Neural cell (in vitro differentiated cells): ENCODE data around the gene CLIP4. TPM values are rescaled to one million over a fixed set of nuclear protein-coding genes. Genes with fewer than 3 reads are reported as not detected.

Experiments
- H2AFZ ChIP-seq: fragments of 200-600, 300-800 bp; sonication (generic), shearing (Covaris generic); 2 replicates; pipeline ENCODE4 v1.6.0; 2014; ENCODE audit warnings: low read depth, mild to moderate bottlenecking, antibody characterized with exemption, low read length, moderate library complexity
- H3F3A ChIP-seq: fragments of 200-600 bp; shearing (Covaris generic); 2 replicates; pipeline ENCODE4 v1.6.1; 2016; ENCODE audit warnings: mild to moderate bottlenecking, moderate library complexity, mixed read lengths, antibody characterized with exemption, low read length; ENCODE audit not compliant: insufficient read depth, poor library complexity, severe bottlenecking
- H3K27ac ChIP-seq: fragments of 200-600, 300-800 bp; sonication (generic), shearing (Covaris generic); 2 replicates; pipeline ENCODE4 v1.5.1; 2014; ENCODE audit warnings: mild to moderate bottlenecking, low read length, moderate library complexity
- H3K27me3 ChIP-seq: fragments of 300-800, 200-600 bp; sonication (generic), shearing (Covaris generic); 2 replicates; pipeline ENCODE4 v1.6.0; 2014; ENCODE audit warnings: mild to moderate bottlenecking, low read depth, low read length, moderate library complexity; ENCODE audit not compliant: insufficient read depth
- H3K36me3 ChIP-seq: fragments of 300-800, 200-600 bp; sonication (generic), shearing (Covaris generic); 2 replicates; pipeline ENCODE4 v1.5.1; 2014; ENCODE audit warnings: mild to moderate bottlenecking, antibody characterized with exemption, low read length, moderate library complexity; ENCODE audit not compliant: insufficient read depth
- H3K4me2 ChIP-seq: fragments of 300-800, 200-600 bp; sonication (generic), shearing (Covaris generic); 2 replicates; pipeline ENCODE4 v1.6.0; 2014; ENCODE audit warnings: mild to moderate bottlenecking, low read length
- H3K4me3 ChIP-seq: fragments of 300-800, 200-600 bp; sonication (generic), shearing (Covaris generic); 2 replicates; pipeline ENCODE4 v1.5.1; 2014; ENCODE audit warnings: mild to moderate bottlenecking, low read length, moderate library complexity
- H3K79me2 ChIP-seq: fragments of 200-600 bp; shearing (Covaris generic); replicated peaks from 2 replicates; pipeline ENCODE4 v1.6.0; 2014; ENCODE audit warnings: mild to moderate bottlenecking, low read length, moderate library complexity; ENCODE audit not compliant: insufficient read depth
- H3K9ac ChIP-seq: fragments of 300-800, 200-600 bp; sonication (generic), shearing (Covaris generic); 2 replicates; pipeline ENCODE4 v1.6.1; 2016; ENCODE audit warnings: mild to moderate bottlenecking, low read length, mixed read lengths
- H3K9me2 ChIP-seq: fragments of 200-600 bp; shearing (Covaris generic); 2 replicates; pipeline ENCODE4 v1.6.1; 2016; ENCODE audit warnings: mild to moderate bottlenecking, low read length, mixed read lengths; ENCODE audit not compliant: insufficient read depth
- H3K9me3 ChIP-seq: fragments of 200-600, 300-800 bp; sonication (generic), shearing (Covaris generic); 2 replicates; pipeline ENCODE4 v1.6.1; 2016; ENCODE audit warnings: mild to moderate bottlenecking, mixed run types, low read length, moderate library complexity, mixed read lengths
- H4K20me1 ChIP-seq: fragments of 200-600 bp; shearing (Covaris generic); 2 replicates; pipeline ENCODE4 v1.6.1; 2016; ENCODE audit warnings: mild to moderate bottlenecking, mixed run types; ENCODE audit not compliant: insufficient read depth
- EP300 ChIP-seq: fragments of 450-650 bp; conservative IDR thresholded peaks from 2 replicates; pipeline ENCODE4 v1.6.1; 2014; ENCODE audit warnings: antibody characterized with exemption, mild to moderate bottlenecking, moderate library complexity; ENCODE audit not compliant: poor library complexity, severe bottlenecking
- EZH2 ChIP-seq: fragments of 200-600, 300-800 bp; shearing (Covaris generic), sonication (generic); IDR thresholded peaks from 2 replicates; pipeline ENCODE4 v1.6.1; 2014; ENCODE audit warnings: antibody characterized with exemption, low read length, borderline replicate concordance, mild to moderate bottlenecking; ENCODE audit not compliant: insufficient read depth, poor library complexity, severe bottlenecking
- MXI1 ChIP-seq: fragments of 450-650 bp; conservative IDR thresholded peaks from 2 replicates; pipeline ENCODE4 v1.6.1; 2014; ENCODE audit warnings: antibody characterized with exemption, mild to moderate bottlenecking; ENCODE audit not compliant: poor library complexity, severe bottlenecking
- POLR2AphosphoS5 ChIP-seq: IDR thresholded peaks from 2 replicates; pipeline ENCODE4 v1.6.1; 2012
- RAD21 ChIP-seq: fragments of 450-650 bp; conservative IDR thresholded peaks from 2 replicates; pipeline ENCODE4 v1.6.1; 2014; ENCODE audit warnings: antibody characterized with exemption, mild to moderate bottlenecking, moderate library complexity
- SMC3 ChIP-seq: fragments of 450-650 bp; conservative IDR thresholded peaks from 2 replicates; pipeline ENCODE4 v1.6.1; 2014; ENCODE audit warnings: antibody characterized with exemption, mild to moderate bottlenecking, moderate library complexity; ENCODE audit not compliant: poor library complexity
- TAF1 ChIP-seq: IDR thresholded peaks from 2 replicates; pipeline ENCODE4 v1.6.1; 2012; ENCODE audit warnings: low read depth
- polyA plus RNA-seq: library from polyadenylated mRNA; depleted of rRNA; stranded (reverse); fragments of >200 nt; gene quantifications from 2 replicates; pipeline ENCODE4 v1.2.3, GENCODE V29; 2014
- TF ChIP-seq, protein P1 (sequence below): IDR thresholded peaks from 2 replicates; pipeline ENCODE4 v1.6.1; 2012; ENCODE audit warnings: borderline replicate concordance
- TF ChIP-seq, protein P2 (sequence below): fragments of 450-650 bp; IDR thresholded peaks from 2 replicates; pipeline ENCODE4 v1.5.1; 2014; ENCODE audit warnings: antibody characterized with exemption, mild to moderate bottlenecking, moderate library complexity; ENCODE audit not compliant: poor library complexity, severe bottlenecking

Gene CLIP4
- polyA plus RNA-seq, 1 donor from 2014 or later: 10.2 TPM

DNA sequence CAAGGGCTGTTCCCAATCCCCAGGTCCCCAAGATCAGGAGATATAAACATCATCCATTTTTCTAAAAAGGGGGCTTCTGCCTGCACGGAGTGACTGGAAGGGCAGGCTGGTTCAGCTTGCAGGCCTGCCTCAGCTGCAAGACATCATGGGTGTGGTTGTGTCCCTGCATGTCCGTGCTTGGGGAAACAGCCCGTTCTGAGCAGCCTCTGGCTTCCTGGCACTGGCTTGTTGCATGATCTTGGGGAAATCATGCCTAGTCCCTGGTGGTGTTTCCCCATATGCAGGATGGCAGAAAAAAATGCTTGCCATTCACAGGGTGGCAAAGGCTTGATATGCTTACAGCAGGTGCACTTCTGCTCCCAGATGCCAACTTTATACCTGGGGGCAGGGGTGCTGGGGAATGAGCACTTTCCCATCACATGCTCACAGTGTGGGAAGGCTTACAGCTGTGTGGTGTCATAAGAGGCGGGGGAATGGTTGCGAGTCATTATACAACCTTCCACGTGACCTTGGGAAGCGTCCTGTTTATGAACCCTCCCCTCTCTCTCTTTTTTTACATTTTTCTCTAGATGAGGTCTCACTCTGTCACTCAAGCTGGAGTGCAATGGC, 48.1 kb upstream of the CLIP4 start:
- Histone ChIP-seq H3F3A (no peaks in the 10 kb centered on the region), H3K4me2 (no peak overlapping the region), H3K9me2 (no peaks in the 10 kb centered on the region), H2AFZ (no peak overlapping the region), H4K20me1 (no peaks in the 10 kb centered on the region), H3K9me3 (no peaks in the 10 kb centered on the region), H3K27me3 (no peaks in the 10 kb centered on the region), H3K36me3 (no peaks in the 10 kb centered on the region), H3K27ac (no peak overlapping the region), H3K9ac (no peak overlapping the region), H3K4me3 (no peak overlapping the region), H3K79me2 (no peaks in the 10 kb centered on the region)
- no peak for TF ChIP-seq MXI1
- no peak for TF ChIP-seq RAD21
- TF ChIP-seq POLR2AphosphoS5: no peak
- TF ChIP-seq, protein P1, sequence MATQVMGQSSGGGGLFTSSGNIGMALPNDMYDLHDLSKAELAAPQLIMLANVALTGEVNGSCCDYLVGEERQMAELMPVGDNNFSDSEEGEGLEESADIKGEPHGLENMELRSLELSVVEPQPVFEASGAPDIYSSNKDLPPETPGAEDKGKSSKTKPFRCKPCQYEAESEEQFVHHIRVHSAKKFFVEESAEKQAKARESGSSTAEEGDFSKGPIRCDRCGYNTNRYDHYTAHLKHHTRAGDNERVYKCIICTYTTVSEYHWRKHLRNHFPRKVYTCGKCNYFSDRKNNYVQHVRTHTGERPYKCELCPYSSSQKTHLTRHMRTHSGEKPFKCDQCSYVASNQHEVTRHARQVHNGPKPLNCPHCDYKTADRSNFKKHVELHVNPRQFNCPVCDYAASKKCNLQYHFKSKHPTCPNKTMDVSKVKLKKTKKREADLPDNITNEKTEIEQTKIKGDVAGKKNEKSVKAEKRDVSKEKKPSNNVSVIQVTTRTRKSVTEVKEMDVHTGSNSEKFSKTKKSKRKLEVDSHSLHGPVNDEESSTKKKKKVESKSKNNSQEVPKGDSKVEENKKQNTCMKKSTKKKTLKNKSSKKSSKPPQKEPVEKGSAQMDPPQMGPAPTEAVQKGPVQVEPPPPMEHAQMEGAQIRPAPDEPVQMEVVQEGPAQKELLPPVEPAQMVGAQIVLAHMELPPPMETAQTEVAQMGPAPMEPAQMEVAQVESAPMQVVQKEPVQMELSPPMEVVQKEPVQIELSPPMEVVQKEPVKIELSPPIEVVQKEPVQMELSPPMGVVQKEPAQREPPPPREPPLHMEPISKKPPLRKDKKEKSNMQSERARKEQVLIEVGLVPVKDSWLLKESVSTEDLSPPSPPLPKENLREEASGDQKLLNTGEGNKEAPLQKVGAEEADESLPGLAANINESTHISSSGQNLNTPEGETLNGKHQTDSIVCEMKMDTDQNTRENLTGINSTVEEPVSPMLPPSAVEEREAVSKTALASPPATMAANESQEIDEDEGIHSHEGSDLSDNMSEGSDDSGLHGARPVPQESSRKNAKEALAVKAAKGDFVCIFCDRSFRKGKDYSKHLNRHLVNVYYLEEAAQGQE: no peak
- TF ChIP-seq EZH2: no peak
- TF ChIP-seq SMC3: no peak
- no peak for TF ChIP-seq EP300
- TF ChIP-seq, protein P2, sequence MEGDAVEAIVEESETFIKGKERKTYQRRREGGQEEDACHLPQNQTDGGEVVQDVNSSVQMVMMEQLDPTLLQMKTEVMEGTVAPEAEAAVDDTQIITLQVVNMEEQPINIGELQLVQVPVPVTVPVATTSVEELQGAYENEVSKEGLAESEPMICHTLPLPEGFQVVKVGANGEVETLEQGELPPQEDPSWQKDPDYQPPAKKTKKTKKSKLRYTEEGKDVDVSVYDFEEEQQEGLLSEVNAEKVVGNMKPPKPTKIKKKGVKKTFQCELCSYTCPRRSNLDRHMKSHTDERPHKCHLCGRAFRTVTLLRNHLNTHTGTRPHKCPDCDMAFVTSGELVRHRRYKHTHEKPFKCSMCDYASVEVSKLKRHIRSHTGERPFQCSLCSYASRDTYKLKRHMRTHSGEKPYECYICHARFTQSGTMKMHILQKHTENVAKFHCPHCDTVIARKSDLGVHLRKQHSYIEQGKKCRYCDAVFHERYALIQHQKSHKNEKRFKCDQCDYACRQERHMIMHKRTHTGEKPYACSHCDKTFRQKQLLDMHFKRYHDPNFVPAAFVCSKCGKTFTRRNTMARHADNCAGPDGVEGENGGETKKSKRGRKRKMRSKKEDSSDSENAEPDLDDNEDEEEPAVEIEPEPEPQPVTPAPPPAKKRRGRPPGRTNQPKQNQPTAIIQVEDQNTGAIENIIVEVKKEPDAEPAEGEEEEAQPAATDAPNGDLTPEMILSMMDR: no peak
- no peak for TF ChIP-seq TAF1

DNA sequence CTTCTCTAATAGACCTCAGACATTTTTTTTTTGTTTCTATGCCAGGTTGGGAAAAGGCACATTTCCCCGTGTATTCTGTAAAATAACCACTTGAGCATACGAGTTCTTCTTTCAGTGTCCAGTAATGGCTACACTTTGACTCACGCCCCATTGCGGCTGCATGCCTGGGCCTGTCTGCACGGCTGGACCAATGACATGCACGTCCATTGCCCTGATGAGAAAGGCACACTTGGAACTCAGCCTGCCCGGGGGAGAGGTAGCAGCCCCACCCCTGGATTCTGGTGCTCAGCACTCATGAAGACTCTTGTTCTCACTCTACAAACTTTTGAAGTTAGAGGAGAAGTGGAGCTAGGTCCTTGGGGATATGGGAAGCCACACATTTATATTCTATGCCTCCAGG, 46.7 kb upstream of the CLIP4 start:
- no peaks in the 10 kb centered on the region for H3K9me2 ChIP-seq
- no peak overlapping the region for H3K9ac ChIP-seq
- H3K27me3 ChIP-seq: no peaks in the 10 kb centered on the region
- H3K79me2 ChIP-seq: no peaks in the 10 kb centered on the region
- H3K36me3 ChIP-seq: no peaks in the 10 kb centered on the region
- H3K4me2 ChIP-seq: no peak overlapping the region
- TF ChIP-seq EZH2: no peak
- TF ChIP-seq POLR2AphosphoS5: no peak
- TF ChIP-seq EP300: no peak
- no peak for TF ChIP-seq TAF1
- TF ChIP-seq RAD21: no peak
- TF ChIP-seq, protein P2: no peak
- TF ChIP-seq SMC3: no peak
- TF ChIP-seq, protein P1: no peak
- no peak for TF ChIP-seq MXI1
- H3K27ac ChIP-seq: no peak overlapping the region
- H3K9me3 ChIP-seq: no peaks in the 10 kb centered on the region
- H3K4me3 ChIP-seq: no peak overlapping the region
- no peaks in the 10 kb centered on the region for H4K20me1 ChIP-seq
- no peak overlapping the region for H2AFZ ChIP-seq
- H3F3A ChIP-seq: no peaks in the 10 kb centered on the region
